GM12875 (cell line): Measurements from ENCODE around the gene CLIP3.

ENCODE experiments used
- H3K4me3 ChIP-seq: one replicate; pipeline ENCODE4 v1.5.1; 2011; ENCODE audit warnings: low read depth, low read length, control low read depth
- TF ChIP-seq, protein P1 (sequence below): IDR thresholded peaks from 2 replicates; pipeline ENCODE4 v1.5.1; 2011; ENCODE audit warnings: low read depth, mild to moderate bottlenecking, control low read depth, inconsistent platforms, low read length, moderate library complexity, borderline replicate concordance; ENCODE audit not compliant: insufficient read depth

CLIP3 gene

DNA sequence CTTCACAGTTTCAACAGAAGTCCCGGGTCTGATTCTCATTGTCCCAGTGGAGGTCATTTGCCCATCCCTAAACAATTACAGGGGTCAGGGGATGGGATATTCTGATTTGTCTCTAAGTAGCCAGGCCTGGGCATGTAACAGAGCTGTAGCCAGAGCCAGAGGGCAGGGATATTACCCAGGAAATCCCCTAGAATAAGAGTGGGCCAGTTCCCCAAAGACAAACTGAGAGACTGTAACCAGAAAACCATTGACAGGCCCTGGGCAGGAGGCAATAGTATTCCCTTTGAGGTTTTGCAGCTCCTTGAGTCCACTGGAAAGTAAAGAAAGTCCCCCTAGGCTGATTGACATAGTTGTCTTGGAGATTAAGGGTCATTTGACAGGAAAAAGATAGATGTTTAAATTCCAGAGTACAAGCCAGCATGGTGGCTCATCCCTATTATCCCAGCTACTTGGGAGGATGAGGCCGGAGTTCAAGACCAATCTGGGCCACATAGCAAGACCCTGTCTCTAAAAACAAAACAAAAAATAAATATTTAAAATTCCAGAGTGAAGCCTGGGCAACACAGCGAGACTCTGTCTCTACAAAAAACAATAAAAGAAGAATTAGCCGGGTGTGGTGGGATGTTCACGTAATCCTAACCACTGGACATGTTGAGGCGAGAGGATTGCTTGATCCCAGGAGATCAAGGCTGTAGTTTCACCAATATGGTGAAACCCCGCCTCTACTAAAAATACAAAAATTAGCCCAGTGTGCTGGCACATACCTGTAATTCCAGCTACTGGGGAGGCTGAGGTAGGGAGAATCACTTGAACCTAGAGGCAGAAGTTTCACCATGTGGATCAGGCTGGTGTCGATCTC lies 39.5 kb downstream of the CLIP3 start:
- TF ChIP-seq, protein P1, sequence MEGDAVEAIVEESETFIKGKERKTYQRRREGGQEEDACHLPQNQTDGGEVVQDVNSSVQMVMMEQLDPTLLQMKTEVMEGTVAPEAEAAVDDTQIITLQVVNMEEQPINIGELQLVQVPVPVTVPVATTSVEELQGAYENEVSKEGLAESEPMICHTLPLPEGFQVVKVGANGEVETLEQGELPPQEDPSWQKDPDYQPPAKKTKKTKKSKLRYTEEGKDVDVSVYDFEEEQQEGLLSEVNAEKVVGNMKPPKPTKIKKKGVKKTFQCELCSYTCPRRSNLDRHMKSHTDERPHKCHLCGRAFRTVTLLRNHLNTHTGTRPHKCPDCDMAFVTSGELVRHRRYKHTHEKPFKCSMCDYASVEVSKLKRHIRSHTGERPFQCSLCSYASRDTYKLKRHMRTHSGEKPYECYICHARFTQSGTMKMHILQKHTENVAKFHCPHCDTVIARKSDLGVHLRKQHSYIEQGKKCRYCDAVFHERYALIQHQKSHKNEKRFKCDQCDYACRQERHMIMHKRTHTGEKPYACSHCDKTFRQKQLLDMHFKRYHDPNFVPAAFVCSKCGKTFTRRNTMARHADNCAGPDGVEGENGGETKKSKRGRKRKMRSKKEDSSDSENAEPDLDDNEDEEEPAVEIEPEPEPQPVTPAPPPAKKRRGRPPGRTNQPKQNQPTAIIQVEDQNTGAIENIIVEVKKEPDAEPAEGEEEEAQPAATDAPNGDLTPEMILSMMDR: no peak
- no peak overlapping the region for H3K4me3 ChIP-seq

DNA sequence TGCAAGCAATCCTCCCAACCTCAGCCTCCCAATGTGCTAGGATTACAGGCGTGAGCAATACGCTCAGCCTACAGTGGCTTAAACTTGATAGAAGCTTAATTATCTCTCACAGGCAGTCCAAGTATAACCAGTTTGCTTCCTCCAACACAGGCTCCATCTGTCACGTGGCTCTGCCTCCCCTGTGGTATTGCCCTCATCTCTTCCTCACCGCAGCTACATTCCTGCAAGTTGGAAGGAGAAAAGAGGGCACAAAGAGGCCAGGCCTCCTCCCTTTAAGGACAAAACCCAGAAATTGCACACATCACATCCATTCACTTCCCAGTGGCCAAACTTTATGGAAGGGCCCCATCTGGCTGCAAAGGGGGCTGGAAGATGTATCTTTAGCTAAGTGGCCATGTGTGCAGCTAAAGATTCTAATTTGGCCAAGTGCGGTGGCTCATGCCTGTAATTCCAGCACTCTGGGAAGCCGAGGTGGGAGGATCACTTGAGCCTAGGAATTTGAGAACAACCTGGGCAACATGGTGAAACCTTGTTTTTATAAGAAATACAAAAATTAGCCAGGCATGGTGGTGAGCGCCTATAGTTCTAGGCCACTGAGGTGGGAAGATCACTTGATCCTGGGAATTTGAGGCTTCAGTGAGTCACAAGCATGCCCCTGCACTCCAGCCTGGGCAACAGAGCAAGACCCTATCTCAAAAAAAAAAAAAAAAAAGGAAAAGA lies 40.8 kb downstream of the CLIP3 start:
- no peak overlapping the region for H3K4me3 ChIP-seq
- TF ChIP-seq, protein P1: no peak

DNA sequence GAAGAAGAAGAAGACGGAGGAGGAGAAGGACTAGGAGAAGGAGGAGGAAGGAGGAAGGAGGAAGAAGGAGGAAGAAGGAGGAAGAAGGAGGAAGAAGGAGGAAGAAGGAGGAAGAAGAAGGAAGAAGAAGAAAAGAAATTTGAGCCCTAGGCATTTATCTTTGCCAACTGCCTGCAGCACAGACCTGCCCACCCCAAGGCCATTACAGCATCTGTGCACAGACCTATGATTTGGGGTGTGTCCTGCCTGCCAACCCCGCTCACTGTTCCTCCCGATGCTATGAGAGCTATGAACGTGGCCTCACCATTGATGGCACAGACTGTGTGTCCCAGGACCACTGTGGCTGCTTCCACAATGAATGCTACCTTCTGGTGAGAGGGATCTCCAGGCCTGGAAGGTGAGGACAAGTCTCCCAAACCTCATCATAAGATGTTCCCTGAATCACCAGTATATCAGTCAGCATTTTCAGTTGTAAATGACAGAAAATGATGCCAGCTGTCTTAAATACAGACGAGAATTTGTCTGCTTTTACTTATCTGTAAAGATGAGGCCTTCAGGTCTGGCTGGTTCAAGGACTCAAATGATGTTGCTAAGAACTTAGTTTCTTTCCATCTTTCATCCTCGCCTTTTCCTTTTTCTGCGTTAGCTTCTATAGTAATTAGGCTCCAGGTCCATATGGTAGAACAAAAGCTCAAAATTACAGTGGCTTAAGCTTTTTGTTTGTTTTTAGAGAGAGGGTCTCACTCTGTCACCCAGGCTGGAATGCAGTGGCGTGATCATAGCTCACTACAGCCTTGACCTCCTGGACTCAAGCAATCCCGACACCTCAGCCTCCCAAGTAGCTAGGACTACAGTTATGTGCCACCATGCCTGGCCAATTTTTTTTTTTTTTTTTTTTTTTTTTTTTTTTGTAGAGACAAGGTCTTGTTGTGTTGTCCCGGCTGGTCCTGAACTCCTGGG lies 41.6 kb downstream of the CLIP3 start:
- no peak overlapping the region for H3K4me3 ChIP-seq
- TF ChIP-seq, protein P1: no peak

DNA sequence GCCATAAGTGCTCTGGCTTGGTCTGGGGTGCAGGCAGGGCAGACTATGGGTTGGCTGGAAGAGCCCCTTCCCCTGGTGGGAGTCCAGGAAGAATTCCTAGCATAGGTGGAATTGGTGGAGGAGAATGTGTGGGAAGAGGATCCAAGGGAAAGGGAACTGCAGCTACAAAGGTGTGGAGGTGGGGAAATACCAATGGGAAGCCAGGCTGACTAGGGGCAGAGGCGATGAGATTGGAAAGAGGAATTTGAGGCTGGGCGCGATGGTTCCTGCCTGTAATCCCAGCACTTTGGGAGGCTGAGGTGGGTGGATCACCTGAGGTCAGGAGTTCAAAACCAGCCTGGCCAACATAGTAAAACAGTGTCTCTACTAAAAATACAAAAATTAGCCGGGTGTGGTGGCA lies 42.5 kb downstream of the CLIP3 start:
- no peak overlapping the region for H3K4me3 ChIP-seq
- TF ChIP-seq, protein P1: no peak

DNA sequence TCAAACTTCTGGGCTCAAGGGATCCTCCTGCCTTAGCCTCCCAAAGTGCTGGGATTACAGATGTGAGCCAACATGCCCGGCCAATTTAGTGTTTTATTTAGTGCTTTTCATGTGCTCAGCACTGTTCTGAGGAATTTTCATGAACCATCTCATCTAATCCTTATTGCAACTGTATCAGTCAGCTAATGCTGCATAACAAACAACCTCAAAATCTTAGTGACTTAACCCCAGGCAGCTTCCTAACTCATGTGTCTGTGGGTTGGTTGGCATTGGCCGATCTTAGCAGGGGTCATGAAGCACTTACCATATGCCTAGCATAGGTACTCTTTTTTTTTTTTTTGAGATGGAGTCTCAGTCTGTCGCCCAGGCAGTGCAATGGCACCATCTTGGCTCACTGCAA lies 43.8 kb downstream of the CLIP3 start:
- H3K4me3 ChIP-seq: no peak overlapping the region

DNA sequence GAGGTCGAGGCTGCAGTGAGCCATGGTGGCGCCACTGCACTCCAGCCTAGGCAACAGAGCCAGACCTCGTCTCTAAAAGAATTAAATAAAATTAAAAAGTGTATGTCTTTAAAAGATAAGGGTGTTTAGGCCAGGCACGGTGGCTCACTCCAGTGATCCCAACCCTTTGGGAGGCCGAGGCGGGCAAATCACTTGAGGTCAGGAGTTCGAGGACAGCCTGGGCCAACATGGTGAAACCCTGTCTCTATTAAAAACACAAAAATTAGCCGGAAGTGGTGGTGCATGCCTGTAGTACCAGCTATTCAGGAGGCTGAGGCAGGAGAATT lies 45.1 kb downstream of the CLIP3 start:
- TF ChIP-seq, protein P1: no peak
- H3K4me3 ChIP-seq: no peak overlapping the region

More for the DNA sequence above, 43.8 kb downstream of the CLIP3 start:
- TF ChIP-seq, protein P1: no peak
